Epithelial cell of prostate (primary cell): ENCODE results near the gene LRRC46.

Experiments used
- DNase-seq: peaks from one replicate; pipeline ENCODE4 v3.0.0-alpha.2; 2011; ENCODE audit warnings: low read depth, low spot score
- H3K27ac ChIP-seq: fragments of 450-650 bp; 2 replicates; pipeline ENCODE4 v1.5.1; 2017; ENCODE audit warnings: mild to moderate bottlenecking

Gene LRRC46

GRCh38 chr17:47847341-47848197, 16.1 kb downstream of the LRRC46 start:
- no peak for DNase-seq

GRCh38 chr17:47848198-47848513, 16.7 kb downstream of the LRRC46 start:
- no peak overlapping the region for H3K27ac ChIP-seq
- no peak for DNase-seq

More at GRCh38 chr17:47847341-47848197, 16.1 kb downstream of the LRRC46 start:
- H3K27ac ChIP-seq = no peak overlapping the region

GRCh38 chr17:47850373-47850691, 18.9 kb downstream of the LRRC46 start:
- no peak for DNase-seq
- peak overlapping the region; percentile 71 for H3K27ac ChIP-seq

GRCh38 chr17:47850692-47851573, 19.5 kb downstream of the LRRC46 start, which contains the start of gene SP6:
Gene SP6 (minus strand): TSS chr17:47851163. CDS start chr17:47848429, 2,734 bp downstream.
- peak; percentile 50 for DNase-seq
- peak within 1 kb of the TSS; percentile 71 for H3K27ac ChIP-seq

GRCh38 chr17:47851764-47852112, 20.3 kb downstream of the LRRC46 start:
- no peak for DNase-seq
- H3K27ac ChIP-seq = no peak overlapping the region

- no peak overlapping the region for H3K27ac ChIP-seq
- no peak for DNase-seq
These were observed 20.9 kb downstream of the LRRC46 start for GRCh38 chr17:47852113-47852949.

- no peak overlapping the region for H3K27ac ChIP-seq
- DNase-seq = no peak
These were observed 22.1 kb downstream of the LRRC46 start for GRCh38 chr17:47853616-47854015.

- no peak for DNase-seq
- no peak overlapping the region for H3K27ac ChIP-seq
These were observed 24.3 kb downstream of the LRRC46 start for GRCh38 chr17:47855737-47856136.

GRCh38 chr17:47856830-47857229, 25.4 kb downstream of the LRRC46 start:
- DNase-seq = no peak
- no peak overlapping the region for H3K27ac ChIP-seq

- DNase-seq = no peak
- no peak overlapping the region for H3K27ac ChIP-seq
These were observed 26.3 kb downstream of the LRRC46 start for GRCh38 chr17:47857551-47858455.

GRCh38 chr17:47860386-47860785, 28.9 kb downstream of the LRRC46 start:
- no peak for DNase-seq
- no peak overlapping the region for H3K27ac ChIP-seq

- DNase-seq = peak; percentile 63
- H3K27ac ChIP-seq = peak overlapping the region; percentile 97
These were observed 31.4 kb downstream of the LRRC46 start for GRCh38 chr17:47862621-47863440.

- H3K27ac ChIP-seq = peak overlapping the region; percentile 97
- peak; percentile 82 for DNase-seq
These were observed 33.3 kb downstream of the LRRC46 start for GRCh38 chr17:47864791-47865216.

GRCh38 chr17:47866941-47867340, 35.5 kb downstream of the LRRC46 start:
- no peak for DNase-seq

GRCh38 chr17:47867813-47868533, 36.5 kb downstream of the LRRC46 start:
- no peak for DNase-seq
- H3K27ac ChIP-seq = no peak overlapping the region

More at GRCh38 chr17:47866941-47867340, 35.5 kb downstream of the LRRC46 start:
- H3K27ac ChIP-seq = peak overlapping the region; percentile 17

- DNase-seq = no peak
- no peak overlapping the region for H3K27ac ChIP-seq
These were observed 37.6 kb downstream of the LRRC46 start for GRCh38 chr17:47869114-47869513.

GRCh38 chr17:47870056-47870455, 38.6 kb downstream of the LRRC46 start:
- no peak overlapping the region for H3K27ac ChIP-seq
- no peak for DNase-seq

GRCh38 chr17:47871048-47871447, 39.6 kb downstream of the LRRC46 start:
- no peak overlapping the region for H3K27ac ChIP-seq
- no peak for DNase-seq
